ENCODE data around the gene UBIAD1. TPM values are rescaled to one million over a fixed set of nuclear protein-coding genes. Genes with fewer than 3 reads are reported as not detected.
A peak's percentile ranks its signal among the peaks of the same experiment; 100 is the strongest.

The UBIAD1 gene
- total RNA-seq, 1 donor from 2014 or later, result 7.6 TPM

DNA sequence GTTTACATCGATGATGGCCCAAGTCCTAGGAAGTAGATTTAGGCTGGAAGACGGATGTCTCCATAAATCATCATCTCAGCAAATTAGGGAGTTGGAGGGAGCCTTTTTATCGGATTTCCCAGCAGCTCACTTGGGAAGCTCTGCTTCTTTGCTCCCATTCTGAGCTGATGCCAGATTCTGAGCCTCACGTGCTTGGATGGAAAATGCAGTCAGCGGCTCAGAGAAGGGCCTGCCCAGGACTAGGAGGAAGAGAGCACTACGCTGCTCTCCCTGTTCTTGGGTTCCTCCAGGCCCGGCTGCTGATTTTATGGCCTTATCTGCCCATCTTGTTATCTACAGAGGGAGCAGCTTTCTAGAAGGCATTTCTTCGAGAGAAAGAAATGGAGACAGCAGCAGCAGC lies 42.0 kb downstream of the UBIAD1 start:
- no peak for ATAC-seq

DNA sequence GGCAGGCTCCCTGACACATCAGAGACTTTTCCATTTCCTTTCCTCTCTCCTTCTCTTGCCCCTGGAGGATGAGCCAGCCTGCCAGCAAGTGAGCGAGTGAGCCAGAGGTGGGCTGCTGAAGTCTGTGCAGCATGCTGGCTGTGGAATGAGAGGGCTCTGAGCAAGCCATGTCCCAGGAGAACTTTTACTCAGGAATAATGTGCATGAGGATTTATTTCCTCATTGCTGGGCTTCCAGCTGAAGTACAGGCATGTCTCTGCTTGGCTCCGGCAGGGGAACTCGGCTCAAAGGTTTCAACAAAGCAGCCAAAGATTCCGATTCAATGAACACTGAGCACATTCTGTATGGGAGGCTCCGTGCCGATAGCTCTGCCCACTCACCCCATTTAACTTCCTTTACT lies 43.7 kb downstream of the UBIAD1 start:
- ATAC-seq, result peak; percentile 67

DNA sequence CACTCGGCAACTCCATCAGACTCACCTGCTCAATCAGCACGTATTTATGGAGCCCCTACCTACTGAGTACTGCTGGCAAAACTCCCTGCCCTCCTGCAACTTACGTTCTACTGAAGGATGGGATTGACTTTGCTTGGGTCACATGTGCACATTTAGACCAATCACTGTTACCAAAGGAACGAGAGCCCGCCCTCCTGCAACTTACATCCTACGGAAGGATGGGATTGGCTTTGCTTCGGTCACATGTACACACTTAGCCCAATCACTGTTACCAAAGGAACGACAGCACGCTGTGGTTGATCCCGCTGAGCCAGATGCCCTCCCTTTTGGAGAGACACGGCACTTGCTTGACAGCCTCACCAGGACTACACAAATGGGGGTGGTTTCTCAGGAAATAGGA lies 46.0 kb downstream of the UBIAD1 start:
- no peak for ATAC-seq

DNA sequence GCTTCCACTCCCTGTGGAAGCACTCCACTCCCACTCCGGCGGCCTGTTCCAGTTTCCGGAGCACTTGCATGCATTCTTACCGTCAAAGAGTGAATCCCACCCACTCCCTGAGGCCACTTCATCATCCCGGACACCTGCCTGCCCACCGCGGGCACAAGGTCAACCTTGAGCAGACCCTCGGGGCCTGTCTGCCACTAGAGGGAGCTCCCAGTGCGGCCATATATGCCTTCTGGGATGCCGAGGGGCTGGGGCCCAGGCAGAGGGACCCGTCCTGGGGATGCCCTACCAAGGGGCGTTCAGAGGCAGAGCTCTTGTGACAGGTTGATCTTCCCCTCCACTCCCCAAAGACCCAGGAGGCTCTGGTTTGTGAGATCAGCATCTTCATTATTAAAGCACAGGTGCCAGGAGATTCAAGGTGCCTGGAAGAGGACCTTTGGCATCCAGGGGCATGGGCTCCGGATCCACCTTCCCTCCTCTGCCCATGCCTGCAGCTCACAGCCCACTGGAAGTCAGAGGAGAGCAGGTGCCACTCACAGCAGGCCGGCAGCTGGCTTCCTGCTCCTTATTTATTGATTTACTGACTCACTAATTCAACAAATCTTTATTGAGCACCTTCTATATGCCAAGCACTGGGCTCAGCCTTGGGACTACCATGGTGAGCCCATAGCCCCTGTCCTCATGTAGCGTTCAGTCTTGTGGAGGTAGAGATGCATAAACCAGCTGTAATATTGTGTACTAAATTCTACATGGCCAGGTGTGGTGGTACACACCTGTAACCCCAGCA lies 47.3 kb downstream of the UBIAD1 start:
- no peak for ATAC-seq

DNA sequence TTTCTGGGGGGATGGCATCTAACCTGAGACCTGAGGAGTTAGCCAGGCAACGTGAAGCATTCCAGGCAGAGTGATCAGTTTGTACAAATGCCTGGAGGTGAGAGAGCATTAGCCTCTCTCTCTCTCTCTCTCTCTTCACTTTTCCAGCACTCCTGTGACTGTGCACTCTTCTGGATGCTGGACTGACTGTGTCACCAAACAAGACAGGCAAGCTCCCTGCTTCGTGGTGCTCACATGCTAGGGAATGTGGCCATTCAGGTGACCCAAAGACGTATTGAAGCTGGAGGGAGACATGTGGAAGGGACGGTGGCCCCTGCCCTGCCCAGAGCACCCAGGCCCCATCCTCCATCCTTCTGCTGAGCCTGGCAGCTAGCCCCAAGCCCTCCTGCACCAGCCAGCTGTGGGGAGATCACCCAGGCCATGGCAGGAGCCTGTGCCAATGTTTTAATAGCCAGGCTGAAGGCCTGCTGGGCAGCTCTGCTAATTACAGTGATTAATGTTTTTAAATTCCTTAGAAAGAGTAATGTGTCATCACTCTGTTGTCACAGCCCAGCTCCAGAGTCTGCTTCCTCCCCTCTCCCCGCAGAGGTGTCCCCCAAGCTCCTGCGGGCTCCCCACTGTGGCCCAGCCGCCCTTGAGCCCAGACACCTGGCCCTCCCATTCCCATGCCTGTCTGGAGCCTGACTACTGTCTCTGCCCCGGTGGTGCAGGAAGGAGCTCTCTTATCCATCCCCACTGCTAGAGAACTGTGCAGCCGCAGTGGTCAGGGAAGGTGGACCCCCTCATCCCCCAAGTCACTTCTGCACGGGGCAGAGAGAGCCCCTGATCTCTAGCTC lies 48.9 kb downstream of the UBIAD1 start:
- ATAC-seq, result peak; percentile 46

DNA sequence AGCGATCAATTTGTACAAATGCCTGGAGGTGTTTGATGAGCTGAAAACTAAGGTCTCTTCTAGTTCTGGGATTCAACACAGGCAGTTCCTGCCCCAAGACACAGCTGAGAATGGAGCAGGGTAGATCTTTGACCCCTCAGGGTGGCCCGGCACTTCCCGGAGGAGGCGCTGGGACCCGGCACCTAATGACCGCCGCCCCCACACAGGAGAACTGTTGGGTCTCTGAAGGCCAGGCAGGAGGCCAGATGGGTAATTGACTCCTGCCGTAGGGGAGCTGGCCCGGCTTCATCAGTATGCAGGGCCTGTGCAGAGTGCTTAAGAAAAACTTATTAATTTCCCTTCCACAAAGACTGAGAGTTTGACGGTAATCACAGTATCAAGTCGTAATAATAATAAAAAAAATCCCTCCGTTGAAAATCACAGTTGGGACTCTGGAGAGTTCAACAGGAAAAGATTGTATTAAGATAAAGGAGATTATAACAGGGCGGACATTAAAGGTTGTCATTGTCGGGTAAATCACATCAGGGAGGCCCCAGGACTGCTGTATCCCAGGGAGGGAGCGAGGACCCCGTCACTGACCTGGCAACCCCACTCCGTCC lies 51.7 kb downstream of the UBIAD1 start:
- no peak for ATAC-seq

DNA sequence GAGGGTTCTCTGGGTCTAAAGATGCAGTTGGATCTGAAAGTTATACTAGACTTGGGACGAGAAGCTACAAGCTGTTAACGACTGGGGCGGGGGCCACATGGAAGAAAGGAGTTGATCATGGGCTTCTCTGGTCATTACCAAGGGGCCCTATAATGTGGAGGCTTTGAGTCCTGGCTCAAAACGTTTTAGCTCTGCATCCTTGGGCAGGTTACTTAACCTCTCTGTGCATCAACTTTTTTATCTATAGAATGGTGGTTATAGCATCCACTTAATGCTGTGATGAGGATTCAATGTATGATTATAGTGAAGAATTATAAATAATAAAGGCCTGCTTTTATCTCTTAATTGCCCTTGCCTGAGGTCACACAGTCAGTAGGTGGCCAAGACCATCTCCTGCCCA lies 53.1 kb downstream of the UBIAD1 start:
- ATAC-seq, result no peak

DNA sequence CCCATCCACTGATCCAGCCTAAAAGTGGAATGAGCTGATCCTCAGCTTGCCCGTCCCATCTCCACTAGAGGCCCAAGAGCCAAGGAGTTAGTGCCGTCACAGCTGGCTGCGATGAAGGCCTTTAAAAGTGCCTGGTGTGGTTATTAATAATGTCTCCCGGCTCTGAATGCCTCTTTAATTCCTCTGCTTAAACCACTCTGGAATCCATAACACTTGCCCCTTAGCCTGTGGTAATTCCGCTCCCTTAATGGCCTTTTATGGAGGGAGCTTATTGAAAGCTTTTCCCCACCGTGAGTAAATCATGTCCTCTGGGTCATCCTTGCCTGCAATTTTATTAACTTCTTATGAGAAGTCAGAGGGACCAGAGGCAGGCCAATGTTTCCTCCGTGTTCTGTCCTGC lies 55.4 kb downstream of the UBIAD1 start:
- ATAC-seq, result no peak

DNA sequence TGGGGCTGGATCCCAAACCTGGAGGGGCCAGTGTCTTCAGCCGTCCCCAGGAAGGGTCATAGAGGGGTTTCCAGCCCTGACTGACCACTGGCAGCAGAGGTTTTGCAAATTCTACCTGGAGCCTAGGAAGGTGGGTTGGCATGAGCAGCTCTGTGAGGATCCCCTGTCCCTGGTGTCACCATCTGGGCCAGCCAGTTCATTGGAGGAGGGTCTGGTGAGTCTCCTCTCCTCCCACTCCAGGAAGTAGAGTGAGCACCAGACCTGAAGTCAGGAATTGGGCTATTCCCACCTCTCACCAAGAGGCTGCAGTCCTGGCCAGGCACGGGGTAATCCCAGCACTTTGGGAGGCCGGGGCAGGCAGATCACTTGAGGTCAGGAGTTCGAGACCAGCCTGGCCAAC lies 57.4 kb downstream of the UBIAD1 start:
- no peak for ATAC-seq

DNA sequence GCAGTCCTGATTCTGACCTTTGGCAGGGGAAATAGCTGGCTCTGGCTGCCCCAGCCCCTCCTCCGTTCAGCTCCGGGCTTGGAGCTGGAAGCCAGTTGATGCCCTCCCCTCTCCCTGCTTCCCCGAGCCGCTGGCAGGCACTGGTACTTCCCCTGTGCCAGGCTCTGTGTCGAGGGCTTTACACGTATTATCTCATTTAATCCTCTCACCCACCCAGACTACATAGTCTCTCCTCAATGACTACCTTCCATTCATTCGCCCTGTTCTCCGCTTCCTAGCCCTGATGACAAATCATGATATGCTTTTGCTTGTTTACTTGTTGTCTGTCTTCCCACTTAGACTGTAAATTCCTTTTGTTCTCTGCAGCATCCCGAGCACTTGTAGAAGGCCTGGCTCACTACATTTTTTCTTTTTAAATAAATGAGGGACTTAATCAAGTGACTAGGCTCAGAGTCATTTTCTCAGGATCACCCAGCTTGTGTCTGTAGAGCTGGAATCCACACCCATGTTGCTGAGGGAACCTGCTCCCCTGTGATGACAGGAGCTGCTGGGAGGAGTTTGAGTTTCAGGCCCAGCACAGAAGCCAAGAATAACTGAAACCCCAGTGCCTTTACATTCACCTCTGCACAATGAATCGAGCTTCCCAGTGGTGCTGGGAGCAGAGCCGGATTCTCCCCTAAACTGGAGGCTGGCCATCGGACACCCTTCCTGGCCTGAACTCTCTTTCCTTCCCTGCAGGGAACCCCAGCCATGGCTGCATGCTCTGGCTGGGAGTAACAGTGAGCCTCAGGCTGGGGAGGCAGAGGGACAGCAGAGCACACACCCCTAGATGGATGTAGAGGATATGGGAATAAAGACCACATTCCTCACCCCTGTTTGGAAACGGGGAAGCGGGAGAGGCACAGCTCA lies 58.3 kb downstream of the UBIAD1 start:
- peak; percentile 65 for ATAC-seq

DNA sequence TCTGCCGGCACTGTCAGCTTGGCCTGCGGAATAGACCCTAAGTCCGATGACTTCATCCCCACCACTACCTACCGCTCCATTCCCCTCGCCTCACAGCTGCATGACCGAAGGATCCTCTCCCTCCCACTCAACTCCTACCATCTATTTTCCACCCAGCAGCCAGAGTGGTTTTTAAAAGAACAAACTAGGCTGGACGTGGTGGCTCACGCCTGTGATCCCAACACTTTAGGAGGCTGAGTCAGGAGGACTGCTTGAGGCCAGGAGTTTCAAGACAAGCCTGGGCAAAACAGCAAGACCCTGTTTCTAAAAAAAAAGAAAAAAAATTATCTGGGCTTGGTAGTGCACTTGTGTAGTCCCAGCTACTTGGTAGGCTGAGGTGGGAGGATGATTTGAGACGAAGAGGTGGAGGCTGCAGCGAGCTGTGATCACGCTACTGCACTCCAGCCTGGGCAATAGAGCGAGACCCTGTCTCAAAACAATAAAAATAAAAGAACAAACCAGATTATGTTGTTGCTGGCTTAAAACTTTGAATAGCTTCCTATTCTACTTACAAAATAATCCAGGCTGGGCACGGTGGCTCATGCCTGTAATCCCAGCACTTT lies 59.0 kb downstream of the UBIAD1 start:
- ATAC-seq, result no peak

DNA sequence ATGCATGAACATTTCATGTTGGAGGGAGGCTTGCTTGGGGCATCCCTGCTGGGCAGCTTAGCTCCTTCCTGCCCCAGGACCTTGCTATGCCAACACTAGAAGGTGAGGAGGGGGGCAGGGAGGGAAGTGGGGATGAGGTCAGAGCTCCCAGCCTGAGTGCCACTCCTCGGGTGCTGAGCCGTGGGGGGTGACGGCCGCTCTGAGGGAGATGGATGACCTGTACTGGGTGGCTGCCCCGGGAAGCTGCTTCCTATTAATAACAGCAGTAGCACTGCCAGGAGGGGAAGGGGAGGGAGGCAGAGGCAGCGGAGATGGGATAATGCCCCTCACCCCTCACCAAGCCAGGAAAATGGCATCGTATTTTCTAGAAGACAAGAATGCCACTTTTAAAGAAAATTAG lies 60.6 kb downstream of the UBIAD1 start:
- ATAC-seq, result no peak

DNA sequence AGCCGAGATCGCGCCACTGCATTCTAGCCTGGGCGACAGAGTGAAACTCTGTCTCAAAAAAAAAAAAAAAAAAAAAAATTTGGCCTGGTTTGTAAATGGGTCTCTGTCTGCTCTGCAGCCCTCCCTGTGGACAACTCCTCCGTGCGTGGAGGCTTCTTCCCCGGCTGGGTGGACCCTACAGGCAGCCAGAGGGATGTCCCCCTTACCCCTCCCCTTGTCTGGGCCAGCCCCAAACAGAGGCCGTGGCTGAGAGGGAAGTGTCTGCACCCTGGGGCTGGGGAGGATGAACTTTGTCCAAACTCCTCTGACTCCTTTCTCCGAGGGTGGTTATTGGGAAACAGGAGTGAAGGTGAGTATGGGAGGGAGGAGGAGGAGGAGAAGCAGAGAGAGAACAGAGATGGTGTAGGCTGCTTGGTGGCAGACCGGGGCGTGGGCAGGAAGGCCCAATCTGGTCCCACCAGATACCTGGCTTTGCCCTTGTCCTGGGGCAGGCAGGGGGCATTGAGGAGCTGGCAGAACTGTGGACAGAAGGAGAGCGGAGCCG lies 61.3 kb downstream of the UBIAD1 start:
- ATAC-seq, result no peak

DNA sequence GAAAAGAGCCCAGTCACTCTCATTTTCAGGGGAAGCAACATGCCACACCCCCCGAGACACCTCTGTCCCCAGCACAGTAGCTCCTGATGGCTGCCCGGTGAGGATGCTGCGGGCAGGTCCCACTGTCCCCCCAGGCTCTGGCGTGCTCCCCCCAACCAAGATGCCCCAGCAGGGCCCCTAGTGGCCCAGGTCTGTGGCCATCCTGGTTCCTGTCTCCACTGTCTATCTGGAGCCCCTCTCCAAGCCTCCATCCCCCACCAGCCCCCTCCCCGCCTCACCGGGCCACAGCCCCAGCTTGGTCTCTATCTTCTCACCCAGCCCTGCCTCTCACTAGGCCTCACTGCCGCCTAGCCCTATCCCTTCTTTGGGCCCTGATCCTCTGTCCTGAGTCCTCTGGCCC lies 61.8 kb downstream of the UBIAD1 start:
- ATAC-seq, result no peak

DNA sequence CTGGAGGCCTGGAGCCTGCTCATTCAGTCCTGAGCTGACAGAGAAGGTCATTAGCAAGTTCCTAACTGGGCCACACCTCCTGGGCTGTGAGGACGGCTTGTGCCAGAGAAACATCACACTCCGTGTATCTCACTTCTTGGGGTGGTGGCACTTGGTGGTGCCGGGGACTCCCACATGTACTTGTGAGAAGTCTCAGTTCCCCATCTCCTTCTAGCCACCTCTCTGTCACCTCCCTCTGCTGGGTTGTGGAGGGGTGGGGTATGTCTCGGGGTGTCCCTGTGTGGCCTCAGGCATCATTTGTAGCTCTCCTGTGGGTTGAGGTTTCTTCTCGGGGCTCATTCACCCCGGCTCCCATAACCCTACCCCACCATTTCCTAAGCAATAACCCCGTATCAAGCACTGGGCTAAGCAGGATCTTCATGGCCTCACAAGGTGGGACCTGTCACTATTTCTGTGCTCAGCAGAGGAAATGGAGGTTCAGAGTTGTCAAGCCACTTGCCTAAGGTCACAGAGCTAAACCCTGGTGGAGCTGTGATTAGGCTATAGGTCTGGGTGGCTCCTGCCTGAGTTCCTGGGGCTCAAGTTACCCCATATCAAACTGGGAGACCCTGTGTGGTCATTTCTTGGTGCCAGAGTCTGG lies 62.5 kb downstream of the UBIAD1 start:
- ATAC-seq, result no peak

DNA sequence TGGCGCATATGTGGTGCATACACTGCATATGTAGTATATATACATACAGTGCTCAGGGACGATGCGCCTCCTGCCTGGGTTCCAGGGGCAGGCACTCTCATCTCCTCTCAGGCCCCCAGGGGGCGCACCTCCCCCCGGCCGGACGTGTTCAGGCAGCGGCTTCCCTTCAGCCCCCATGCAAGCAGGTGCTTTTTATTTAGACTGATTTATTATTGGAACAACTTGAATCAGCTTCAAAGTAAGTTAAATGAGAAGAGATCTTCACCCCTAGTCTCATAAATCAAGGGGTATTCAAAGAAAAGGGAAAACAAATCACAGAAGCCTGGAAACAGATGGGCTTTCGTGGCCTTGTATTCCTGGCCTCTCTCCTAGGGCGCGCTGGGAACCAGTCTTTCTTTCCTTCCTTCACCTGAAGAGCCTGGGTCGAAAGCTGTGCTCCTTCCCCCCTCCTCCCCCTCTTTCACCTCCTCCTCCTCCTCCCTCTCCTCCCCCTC lies 64.6 kb downstream of the UBIAD1 start:
- ATAC-seq, result no peak

Other genes with a start within 250 kb of the UBIAD1 start
- gene MASP2, start 226.0 kb upstream of the UBIAD1 start, total RNA-seq, result not detected
- 54.6 TPM for gene SRM, start 213.2 kb upstream of the UBIAD1 start, total RNA-seq
- gene EXOSC10, start 173.3 kb upstream of the UBIAD1 start, total RNA-seq, result 35.2 TPM
- gene ANGPTL7, start 83.8 kb upstream of the UBIAD1 start, total RNA-seq, result not detected
- gene MTOR, start 10.6 kb upstream of the UBIAD1 start, total RNA-seq, result 24.0 TPM
- not detected for gene DISP3, start 206.0 kb downstream of the UBIAD1 start, total RNA-seq

Measured in esophagus mucosa (tissue), 1 donor.